ENCODE results near the gene GCNT1.
"Not testable (repeated sequence)": the region's sequence is repeated elsewhere in the genome, so short reads cannot be mapped to it uniquely, and the experiment has no call there.

GCNT1 gene

GRCh38 chr9:76458903-76459693 lies at the start of gene GCNT1:
Gene GCNT1, plus strand, starts transcription at chr9:76459182. Its CDS starts 43,200 bp downstream, at chr9:76502382.
- DNase-seq (ENCODE audit: low read depth) = peak; percentile 95

- no peak for DNase-seq (ENCODE audit: low read depth)
Measured at GRCh38 chr9:76412638-76413037, 46.3 kb upstream of the GCNT1 start.

GRCh38 chr9:76413658-76414057 lies 45.3 kb upstream of the GCNT1 start:
- DNase-seq (ENCODE audit: low read depth) = no peak

- DNase-seq (ENCODE audit: low read depth) = no peak
Measured at GRCh38 chr9:76414661-76415060, 44.3 kb upstream of the GCNT1 start.

GRCh38 chr9:76415154-76415553 lies 43.8 kb upstream of the GCNT1 start:
- no peak for DNase-seq (ENCODE audit: low read depth)

- no peak for DNase-seq (ENCODE audit: low read depth)
Measured at GRCh38 chr9:76415731-76416130, 43.3 kb upstream of the GCNT1 start.

- DNase-seq (ENCODE audit: low read depth) = no peak
Measured at GRCh38 chr9:76417394-76417793, 41.6 kb upstream of the GCNT1 start.

GRCh38 chr9:76419782-76420380 lies 39.1 kb upstream of the GCNT1 start:
- DNase-seq (ENCODE audit: low read depth) = no peak

- no peak for DNase-seq (ENCODE audit: low read depth)
Measured at GRCh38 chr9:76423216-76424177, 35.5 kb upstream of the GCNT1 start.

GRCh38 chr9:76424491-76424890 lies 34.5 kb upstream of the GCNT1 start:
- DNase-seq (ENCODE audit: low read depth) = no peak

- DNase-seq (ENCODE audit: low read depth) = peak; percentile 21
Measured at GRCh38 chr9:76425677-76426453, 33.1 kb upstream of the GCNT1 start.

GRCh38 chr9:76426807-76427419 lies 32.1 kb upstream of the GCNT1 start:
- DNase-seq (ENCODE audit: low read depth) = no peak

GRCh38 chr9:76431601-76432000 lies 27.4 kb upstream of the GCNT1 start:
- DNase-seq (ENCODE audit: low read depth) = no peak

- no peak for DNase-seq (ENCODE audit: low read depth)
Measured at GRCh38 chr9:76433406-76433805, 25.6 kb upstream of the GCNT1 start.

- DNase-seq (ENCODE audit: low read depth) = no peak
Measured at GRCh38 chr9:76433836-76434235, 25.1 kb upstream of the GCNT1 start.

GRCh38 chr9:76434897-76435296 lies 24.1 kb upstream of the GCNT1 start:
- DNase-seq (ENCODE audit: low read depth) = not testable (repeated sequence)

- DNase-seq (ENCODE audit: low read depth) = not testable (repeated sequence)
Measured at GRCh38 chr9:76437017-76437699, 21.8 kb upstream of the GCNT1 start.

- no peak for DNase-seq (ENCODE audit: low read depth)
Measured at GRCh38 chr9:76438841-76439588, 20.0 kb upstream of the GCNT1 start.

GRCh38 chr9:76441551-76442322 lies 17.2 kb upstream of the GCNT1 start:
- peak; percentile 33 for DNase-seq (ENCODE audit: low read depth)
